Activated naive CD8-positive, alpha-beta T cell treated with anti-CD3 and anti-CD28 coated beads, Interleukin-2, amount 10 ng/mL, durations not matched to agents 7 days and 5 days (primary cell): ENCODE measurements around the gene IFI6. TPM values are rescaled to one million over a fixed set of nuclear protein-coding genes. Genes with fewer than 3 reads are reported as not detected.
"Not testable (repeated sequence)": the region's sequence is repeated elsewhere in the genome, so short reads cannot be mapped to it uniquely, and the experiment has no call there.

Source experiments
- ATAC-seq: fragments of 150-1000 bp; cut with Tn5 transposase; one replicate; pipeline ENCODE4 v1.10.0; 2021; ENCODE audit warnings: low read depth, moderate library complexity
- POLR2A ChIA-PET: fragments of 350-600 bp; sonication (Branson Sonifier 250); formaldehyde crosslinking; loops from one replicate; lab custom pipeline; 2021; ENCODE audit warnings: antibody characterized with exemption; lab: Charles Lee
- DNase-seq: peaks from one replicate; pipeline ENCODE4 v3.0.0; 2021
- H3K27ac Mint-ChIP-seq: one replicate; pipeline ENCODE4 v1.8.0; 2022; ENCODE audit warnings: mild to moderate bottlenecking, mixed read lengths
- H3K27me3 Mint-ChIP-seq: one replicate; pipeline ENCODE4 v1.8.0; 2022; ENCODE audit warnings: mild to moderate bottlenecking, moderate library complexity, mixed read lengths
- H3K36me3 Mint-ChIP-seq: one replicate; pipeline ENCODE4 v1.8.0; 2021; ENCODE audit warnings: mild to moderate bottlenecking, mixed read lengths
- H3K4me1 Mint-ChIP-seq: one replicate; pipeline ENCODE4 v1.8.0; 2021; ENCODE audit warnings: mixed read lengths
- H3K4me3 Mint-ChIP-seq: one replicate; pipeline ENCODE4 v1.8.0; 2022; ENCODE audit warnings: mild to moderate bottlenecking, moderate library complexity, mixed read lengths
- H3K9me3 Mint-ChIP-seq: one replicate; pipeline ENCODE4 v1.8.0; 2021; ENCODE audit warnings: mixed read lengths
- total RNA-seq, 2 experiments: library from RNA; stranded (reverse); gene quantifications; one replicate each; pipeline ENCODE4 v1.2.3, GENCODE V29; 2021

Gene IFI6
- total RNA-seq, 2 experiments from 2014 or later: 310 to 357 TPM

- H3K27ac Mint-ChIP-seq: no peak overlapping the region
- H3K36me3 Mint-ChIP-seq: no peaks in the 10 kb centered on the region
- no peak for DNase-seq
- no peaks in the 10 kb centered on the region for H3K9me3 Mint-ChIP-seq
- no peak for ATAC-seq
- POLR2A ChIA-PET: no interaction called here
- H3K4me3 Mint-ChIP-seq: no peak overlapping the region
- peaks cover 40% of the 10 kb centered on the region for H3K4me1 Mint-ChIP-seq
- H3K27me3 Mint-ChIP-seq: peaks cover 7% of the 10 kb centered on the region
These were observed 44.9 kb downstream of the IFI6 start for GRCh38 chr1:27627061-27627460.

- ATAC-seq: no peak
- DNase-seq: no peak
- peaks cover 33% of the 10 kb centered on the region for H3K4me1 Mint-ChIP-seq
- no peaks in the 10 kb centered on the region for H3K36me3 Mint-ChIP-seq
- H3K27ac Mint-ChIP-seq: peak overlapping the region; percentile 11
- H3K9me3 Mint-ChIP-seq: no peaks in the 10 kb centered on the region
- H3K4me3 Mint-ChIP-seq: no peak overlapping the region
- peaks cover 7% of the 10 kb centered on the region for H3K27me3 Mint-ChIP-seq
- POLR2A ChIA-PET: interaction anchor here (0.6 to 1.5 kb wide), 2 partner anchors 18 to 94 kb away, joined by 3 to 4 read pairs; no protein-coding TSS in a partner anchor
These were observed 45.7 kb downstream of the IFI6 start for GRCh38 chr1:27626031-27626935.

- no peak overlapping the region for H3K27ac Mint-ChIP-seq
- H3K36me3 Mint-ChIP-seq: no peaks in the 10 kb centered on the region
- peaks cover 24% of the 10 kb centered on the region for H3K4me1 Mint-ChIP-seq
- H3K27me3 Mint-ChIP-seq: peaks cover 4% of the 10 kb centered on the region
- ATAC-seq (no peak), DNase-seq (no peak)
- H3K9me3 Mint-ChIP-seq: no peaks in the 10 kb centered on the region
- POLR2A ChIA-PET: interaction anchor here (0.6 to 1.5 kb wide), 2 partner anchors 16 to 33 kb away, joined by 4 read pairs; no protein-coding TSS in a partner anchor
- H3K4me3 Mint-ChIP-seq: no peak overlapping the region
These were observed 47.4 kb downstream of the IFI6 start for GRCh38 chr1:27624467-27625178.

- H3K36me3 Mint-ChIP-seq: no peaks in the 10 kb centered on the region
- peaks cover 21% of the 10 kb centered on the region for H3K4me1 Mint-ChIP-seq
- POLR2A ChIA-PET: interaction anchor here (0.6 to 1.3 kb wide), 2 partner anchors 34 to 39 kb away, joined by 3 to 4 read pairs; no protein-coding TSS in a partner anchor
- H3K4me3 Mint-ChIP-seq: peak overlapping the region; percentile 56
- H3K9me3 Mint-ChIP-seq: no peaks in the 10 kb centered on the region
- ATAC-seq (peak; percentile 80), DNase-seq (no peak)
- no peaks in the 10 kb centered on the region for H3K27me3 Mint-ChIP-seq
- H3K27ac Mint-ChIP-seq: peak overlapping the region; percentile 79
These were observed 48.4 kb downstream of the IFI6 start for GRCh38 chr1:27623327-27624212.

GRCh38 chr1:27622828-27623227 is 49.2 kb downstream of the IFI6 start:
- no peak overlapping the region for H3K27ac Mint-ChIP-seq
- no peaks in the 10 kb centered on the region for H3K27me3 Mint-ChIP-seq
- H3K9me3 Mint-ChIP-seq: no peaks in the 10 kb centered on the region
- H3K4me1 Mint-ChIP-seq: peaks cover 28% of the 10 kb centered on the region
- DNase-seq (no peak), ATAC-seq (no peak)
- H3K4me3 Mint-ChIP-seq: peak overlapping the region; percentile 56
- H3K36me3 Mint-ChIP-seq: no peaks in the 10 kb centered on the region
- POLR2A ChIA-PET: interaction anchor here (1.3 kb wide), 1 partner anchor 40 kb away, joined by 3 read pairs; no protein-coding TSS in a partner anchor

GRCh38 chr1:27621051-27621920 is 50.7 kb downstream of the IFI6 start:
- peaks cover 35% of the 10 kb centered on the region for H3K4me1 Mint-ChIP-seq
- no peak overlapping the region for H3K27ac Mint-ChIP-seq
- H3K36me3 Mint-ChIP-seq: no peaks in the 10 kb centered on the region
- H3K27me3 Mint-ChIP-seq: no peaks in the 10 kb centered on the region
- DNase-seq (no peak), ATAC-seq (no peak)
- H3K4me3 Mint-ChIP-seq: no peak overlapping the region
- POLR2A ChIA-PET: interaction anchor here (0.7 to 1.2 kb wide), 3 partner anchors 10 to 67 kb away, joined by 3 to 6 read pairs (median 4); partner anchors contain the start of gene IFI6
- no peaks in the 10 kb centered on the region for H3K9me3 Mint-ChIP-seq

- H3K27ac Mint-ChIP-seq: peak overlapping the region; percentile 62
These were observed 52.1 kb downstream of the IFI6 start for GRCh38 chr1:27619782-27620438.

GRCh38 chr1:27618341-27619082 is 53.5 kb downstream of the IFI6 start:
- Mint-ChIP-seq H3K27me3 (no peaks in the 10 kb centered on the region), H3K9me3 (no peaks in the 10 kb centered on the region), H3K4me1 (peaks cover 37% of the 10 kb centered on the region), H3K36me3 (no peaks in the 10 kb centered on the region), H3K27ac (peak overlapping the region; percentile 88), H3K4me3 (peak overlapping the region; percentile 66)
- POLR2A ChIA-PET: interaction anchor here (1.0 to 5.9 kb wide), 7 partner anchors 10 to 277 kb away, joined by 3 to 46 read pairs (median 6); partner anchors contain the start of gene SYTL1
- ATAC-seq (peak; percentile 92), DNase-seq (no peak)

More at GRCh38 chr1:27619782-27620438, 52.1 kb downstream of the IFI6 start:
- not testable (repeated sequence) for DNase-seq, H3K27me3 Mint-ChIP-seq, ATAC-seq, H3K4me3 Mint-ChIP-seq, H3K36me3 Mint-ChIP-seq, H3K9me3 Mint-ChIP-seq
- H3K4me1 Mint-ChIP-seq: peaks cover 34% of the 10 kb centered on the region
- POLR2A ChIA-PET: interaction anchor here (1.2 kb wide), 1 partner anchor 11 kb away, joined by 4 read pairs; no protein-coding TSS in a partner anchor

- no peaks in the 10 kb centered on the region for H3K36me3 Mint-ChIP-seq
- POLR2A ChIA-PET: interaction anchor here (1.0 to 5.9 kb wide), 5 partner anchors 9 to 49 kb away, joined by 3 to 46 read pairs (median 8); no protein-coding TSS in a partner anchor
- H3K4me3 Mint-ChIP-seq: peak overlapping the region; percentile 66
- peaks cover 30% of the 10 kb centered on the region for H3K4me1 Mint-ChIP-seq
- peak overlapping the region; percentile 88 for H3K27ac Mint-ChIP-seq
- ATAC-seq (no peak), DNase-seq (no peak)
- H3K27me3 Mint-ChIP-seq: no peaks in the 10 kb centered on the region
- no peaks in the 10 kb centered on the region for H3K9me3 Mint-ChIP-seq
These were observed 54.6 kb downstream of the IFI6 start for GRCh38 chr1:27617420-27617819.

- POLR2A ChIA-PET: interaction anchor here (1.0 to 5.9 kb wide), 4 partner anchors 12 to 156 kb away, joined by 3 to 46 read pairs (median 6); partner anchors contain the start of gene STX12
These were observed 55.6 kb downstream of the IFI6 start for GRCh38 chr1:27616441-27616840.

More at GRCh38 chr1:27616441-27616840, 55.6 kb downstream of the IFI6 start:
- H3K27me3 Mint-ChIP-seq: no peaks in the 10 kb centered on the region
- no peaks in the 10 kb centered on the region for H3K36me3 Mint-ChIP-seq
- ATAC-seq: no peak
- H3K27ac Mint-ChIP-seq: no peak overlapping the region
- no peaks in the 10 kb centered on the region for H3K9me3 Mint-ChIP-seq
- peaks cover 28% of the 10 kb centered on the region for H3K4me1 Mint-ChIP-seq
- H3K4me3 Mint-ChIP-seq: no peak overlapping the region
- DNase-seq: no peak
